Measurements from ENCODE around the gene LGR4.
"Not testable (repeated sequence)": the region's sequence is repeated elsewhere in the genome, so short reads cannot be mapped to it uniquely, and the experiment has no call there.

The LGR4 gene

DNA sequence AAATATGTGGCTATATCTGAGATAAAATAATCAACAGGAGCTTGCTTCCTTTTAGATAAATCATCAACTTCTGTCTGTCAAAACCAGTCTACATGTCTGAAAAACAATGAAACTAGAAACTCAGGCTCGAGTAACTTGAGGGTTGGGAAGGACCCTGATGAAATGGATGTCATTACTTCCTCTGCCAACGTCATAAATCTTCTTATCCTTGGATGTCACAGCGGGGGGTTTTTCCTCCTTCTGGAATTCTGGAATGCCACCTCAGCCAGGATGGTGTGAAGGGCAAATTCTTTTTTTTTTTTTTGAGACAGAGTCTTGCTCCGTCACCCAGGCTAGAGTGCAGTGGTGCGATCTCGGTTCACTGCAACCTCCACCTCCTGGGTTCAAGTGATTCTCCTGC, 13.4 kb downstream of the LGR4 start:
- DNase-seq (ENCODE audit: low spot score): no peak

DNA sequence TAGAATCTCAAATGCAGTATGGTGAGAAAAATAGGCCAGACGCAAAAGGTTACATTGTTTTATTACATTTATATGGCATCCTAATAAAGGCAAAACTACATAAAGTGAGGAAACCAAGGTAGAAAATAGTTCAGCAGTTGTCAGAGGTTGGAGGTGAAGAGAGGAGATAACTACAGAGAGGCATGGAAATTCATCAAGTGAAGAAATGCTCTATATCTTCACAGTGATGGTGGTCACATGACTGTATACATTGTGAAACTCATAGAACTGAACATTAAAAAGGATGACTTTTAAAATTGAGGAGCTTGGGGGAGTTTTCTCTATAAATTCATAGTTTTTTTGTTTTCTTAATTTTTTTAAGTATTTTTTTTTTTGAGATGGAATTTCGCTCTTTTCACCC, 14.4 kb downstream of the LGR4 start:
- DNase-seq (ENCODE audit: low spot score): no peak

DNA sequence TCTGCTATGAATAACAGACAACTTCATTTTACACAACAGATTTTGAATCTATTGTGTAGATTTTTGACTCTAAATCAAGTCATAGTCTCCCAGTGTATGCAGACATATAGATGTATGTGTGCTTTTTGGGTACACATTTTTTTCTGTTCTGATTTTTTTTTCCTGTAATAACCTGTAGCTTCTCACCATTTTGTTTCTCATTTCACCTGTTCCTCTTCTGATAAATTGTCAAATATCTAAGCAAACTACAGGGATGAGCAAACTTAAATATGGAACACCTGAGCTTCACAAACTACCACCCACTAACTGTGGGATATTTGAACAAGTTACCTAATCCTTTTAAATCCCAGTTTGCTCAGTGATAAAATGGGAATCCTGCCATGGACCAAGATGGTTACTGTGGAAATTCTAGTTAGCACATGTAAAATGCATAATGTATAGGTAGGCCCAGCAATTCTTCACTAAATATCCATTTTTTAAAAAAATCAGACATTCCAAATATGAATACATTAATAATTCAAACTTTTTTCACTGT, 15.7 kb downstream of the LGR4 start:
- no peak for DNase-seq (ENCODE audit: low spot score)

DNA sequence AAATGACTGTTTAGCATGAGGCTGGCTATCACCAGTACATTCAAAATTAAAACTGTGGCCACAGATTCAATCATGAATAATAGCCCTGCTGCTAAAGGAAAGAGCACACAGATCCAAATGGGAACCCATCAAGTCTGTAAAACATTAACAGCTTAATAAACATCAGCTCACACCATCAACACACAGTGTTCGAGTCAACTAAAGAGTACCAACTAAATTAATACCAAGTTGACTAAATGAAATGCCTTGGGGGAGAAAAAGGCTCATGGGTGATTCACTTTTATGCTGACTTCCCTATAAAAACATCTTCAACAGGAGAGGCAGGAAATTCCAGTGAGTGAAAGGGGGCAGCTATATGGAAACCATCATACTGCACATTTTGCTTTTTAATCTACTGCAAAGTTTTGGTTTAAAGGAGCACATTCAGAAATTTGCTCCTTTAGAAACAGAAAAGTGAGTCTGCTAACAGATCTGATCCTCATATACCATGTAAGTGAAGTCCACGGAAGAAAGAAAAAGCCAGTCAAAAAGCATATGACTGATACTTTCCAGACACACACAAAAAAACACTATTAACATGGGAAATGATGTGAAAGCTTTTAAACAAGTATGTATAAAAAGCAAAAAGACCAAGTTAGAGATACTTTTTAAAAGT, 16.3 kb downstream of the LGR4 start:
- DNase-seq (ENCODE audit: low spot score): peak; percentile 50

DNA sequence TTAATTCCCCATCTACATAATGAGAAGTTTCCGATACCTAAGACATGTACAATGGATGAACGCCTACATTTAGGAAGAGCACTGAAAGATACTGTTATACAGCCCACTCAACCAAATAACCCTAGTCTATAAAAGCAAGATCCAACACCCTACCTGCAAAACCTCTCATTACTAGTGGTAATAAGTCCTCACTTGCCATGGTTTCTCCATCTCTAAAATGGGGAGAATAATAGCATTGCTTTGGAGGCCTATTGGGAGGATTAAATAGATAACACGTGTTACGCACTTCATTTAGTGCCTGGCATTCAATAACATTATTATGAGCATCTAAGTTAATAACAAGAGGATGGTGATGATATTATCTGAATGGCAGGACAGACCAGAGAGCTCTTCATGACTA, 16.9 kb downstream of the LGR4 start:
- no peak for DNase-seq (ENCODE audit: low spot score)

DNA sequence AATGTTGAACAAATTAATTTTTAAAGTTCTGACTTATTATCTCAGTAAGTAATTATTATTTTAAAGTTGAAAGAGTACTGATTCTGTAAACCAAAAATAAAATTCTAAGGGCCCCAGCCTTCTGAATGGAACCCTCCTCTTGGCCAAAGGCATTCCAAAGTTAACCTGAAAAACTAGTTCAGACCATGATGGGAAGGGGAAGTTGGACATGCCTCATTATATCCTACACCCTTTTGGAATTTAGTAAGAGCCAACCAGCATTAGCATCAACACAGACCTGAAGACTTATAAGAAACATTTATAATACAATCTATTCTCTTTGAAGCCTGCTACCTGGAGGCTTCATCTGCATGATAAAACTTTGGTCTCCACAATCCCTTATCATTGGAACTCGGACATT, 18.9 kb downstream of the LGR4 start:
- no peak for DNase-seq (ENCODE audit: low spot score)

DNA sequence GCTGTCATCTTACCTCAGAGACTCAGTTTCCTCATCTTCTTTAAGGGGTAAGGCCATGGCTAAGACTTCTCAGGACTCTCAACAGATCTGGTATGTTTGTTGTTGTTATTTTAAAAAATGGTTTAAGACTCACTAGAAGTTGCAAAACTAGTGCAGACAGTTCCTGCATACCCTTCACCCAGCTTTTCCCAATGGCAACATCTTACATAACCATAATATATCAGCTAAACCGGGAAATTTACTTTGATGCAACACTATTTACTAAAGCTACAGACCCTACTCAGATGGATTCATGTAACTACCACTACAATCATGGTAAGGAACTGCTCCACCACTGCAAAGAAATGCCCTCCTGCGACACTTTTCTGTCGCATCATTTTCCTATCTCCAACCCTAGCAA, 20.4 kb downstream of the LGR4 start:
- no peak for DNase-seq (ENCODE audit: low spot score)

DNA sequence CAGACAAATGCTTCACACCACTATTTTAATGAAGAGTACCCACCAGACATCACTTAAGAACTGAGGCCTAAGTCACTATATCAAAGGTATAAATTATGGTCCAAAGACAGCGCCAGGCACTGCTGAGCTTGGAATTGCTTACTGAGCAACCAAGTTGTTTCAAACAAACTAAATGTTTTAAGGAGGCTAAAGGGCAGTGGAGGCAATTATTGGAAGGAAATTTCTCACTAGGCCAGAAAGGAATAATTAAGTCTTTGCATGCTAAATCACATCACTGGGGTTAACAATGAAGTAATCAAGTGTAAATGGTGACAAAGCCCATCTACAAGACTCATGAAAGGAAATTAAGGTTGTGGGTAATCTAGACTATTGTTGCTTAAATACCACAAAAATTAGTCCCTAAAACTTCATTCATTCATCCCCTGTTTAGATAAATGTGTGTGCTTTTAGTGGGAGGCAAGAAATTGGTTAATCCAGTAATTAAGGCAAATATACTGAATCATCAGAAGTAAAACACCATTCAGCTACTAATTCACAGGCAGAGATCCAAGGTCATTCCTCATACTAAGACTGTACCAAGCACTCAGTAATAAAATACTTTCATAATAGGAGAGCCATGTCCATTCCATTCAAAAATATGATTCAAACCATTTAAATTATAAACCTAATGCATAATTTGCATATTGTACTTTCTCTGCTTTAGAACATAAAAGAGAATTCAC, 21.2 kb downstream of the LGR4 start:
- DNase-seq (ENCODE audit: low spot score): no peak

DNA sequence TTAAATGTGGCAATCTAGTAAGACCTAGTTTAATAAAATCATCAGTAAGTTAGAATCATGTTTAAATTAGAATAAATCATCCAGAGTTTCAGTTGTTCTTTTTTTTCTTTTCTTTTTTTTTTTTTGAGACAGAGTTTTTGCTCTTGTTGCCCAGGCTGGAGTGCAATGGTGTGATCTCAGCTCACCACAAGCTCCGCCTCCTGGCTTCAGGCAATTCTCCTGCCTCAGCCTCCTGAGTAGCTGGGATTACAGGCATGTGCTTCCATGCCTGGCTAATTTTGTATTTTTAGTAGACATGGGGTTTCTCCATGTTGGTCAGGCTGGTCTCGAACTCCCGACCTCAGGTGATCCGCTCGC, 24.4 kb downstream of the LGR4 start:
- not testable (repeated sequence) for DNase-seq (ENCODE audit: low spot score)

DNA sequence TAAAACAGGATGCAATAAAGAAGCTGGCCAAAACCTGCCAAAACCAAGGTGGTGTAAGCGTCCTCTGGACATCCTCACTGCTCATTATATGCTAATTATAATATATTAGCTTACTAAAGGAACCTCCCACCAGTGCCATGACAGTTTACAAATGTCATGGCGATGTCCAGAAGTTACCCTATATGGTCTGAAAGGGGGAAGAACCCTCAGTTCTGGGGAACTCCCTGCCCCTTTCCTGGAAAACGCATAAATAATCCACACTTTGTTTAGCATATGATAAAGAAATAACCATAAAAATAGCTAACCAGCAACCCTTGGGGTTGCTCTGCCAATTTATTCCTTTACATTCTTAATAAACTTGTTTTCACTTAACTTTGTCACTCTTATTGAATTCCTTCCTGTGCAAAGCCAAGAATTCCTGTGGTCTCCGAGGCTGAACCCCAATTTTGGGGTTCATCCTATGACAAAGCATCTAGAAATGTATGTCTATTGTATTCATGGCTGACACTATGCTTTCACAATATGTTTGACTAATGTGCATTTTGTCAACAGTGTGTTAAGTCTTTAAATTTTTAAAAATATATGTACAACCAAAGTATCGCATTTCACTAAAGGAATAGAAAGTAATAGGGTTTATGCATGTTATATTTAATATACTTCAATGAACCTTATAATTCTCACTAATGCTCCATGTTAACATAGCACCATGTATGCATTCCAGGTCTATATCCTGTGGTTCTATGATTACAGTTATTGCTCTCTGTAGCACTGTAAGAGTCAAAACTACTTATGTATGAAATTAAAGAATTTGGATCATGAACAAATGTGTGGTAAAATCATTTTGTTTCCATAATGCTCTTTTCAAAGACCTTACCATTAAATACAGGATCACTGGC, 25.1 kb downstream of the LGR4 start:
- DNase-seq (ENCODE audit: low spot score): no peak

DNA sequence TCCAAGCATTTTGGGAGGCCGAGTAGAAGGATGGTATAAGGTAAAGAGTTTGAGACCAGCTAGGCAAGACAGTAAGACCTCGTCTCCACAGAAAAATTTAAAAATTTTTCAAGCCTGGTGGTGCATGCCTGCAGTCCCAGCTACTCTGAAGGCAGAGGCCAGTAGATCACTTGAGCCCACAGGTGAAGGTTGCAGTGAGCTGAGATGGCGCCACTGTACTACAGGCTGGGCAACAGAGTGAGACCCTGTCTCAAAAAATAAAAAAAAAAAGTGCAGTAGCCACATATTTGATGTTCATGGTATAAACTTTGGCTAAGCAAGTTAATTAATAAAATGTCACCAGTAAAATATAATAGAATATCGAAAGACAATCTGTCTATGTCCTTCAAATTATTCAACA, 27.0 kb downstream of the LGR4 start:
- no peak for DNase-seq (ENCODE audit: low spot score)

DNA sequence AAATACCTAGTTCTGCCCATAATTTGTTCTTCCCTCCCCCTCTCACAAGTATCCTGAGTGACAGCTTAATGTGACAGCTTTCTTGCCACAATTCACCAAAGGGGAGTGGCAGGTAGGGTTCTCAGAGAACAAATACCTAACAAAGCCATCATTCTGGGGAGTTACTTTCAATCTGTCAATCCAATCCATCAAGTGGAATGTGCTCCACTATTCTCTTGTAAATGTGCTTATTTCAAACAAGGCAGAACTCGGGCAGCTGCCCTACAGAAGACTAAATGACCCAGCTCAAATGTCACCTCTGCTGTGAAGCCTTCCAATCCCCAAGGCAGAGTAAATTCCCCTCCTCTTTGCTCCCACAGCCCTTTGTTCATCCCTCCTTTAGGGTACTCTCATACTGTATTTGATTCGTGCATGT, 27.8 kb downstream of the LGR4 start:
- DNase-seq (ENCODE audit: low spot score): no peak

DNA sequence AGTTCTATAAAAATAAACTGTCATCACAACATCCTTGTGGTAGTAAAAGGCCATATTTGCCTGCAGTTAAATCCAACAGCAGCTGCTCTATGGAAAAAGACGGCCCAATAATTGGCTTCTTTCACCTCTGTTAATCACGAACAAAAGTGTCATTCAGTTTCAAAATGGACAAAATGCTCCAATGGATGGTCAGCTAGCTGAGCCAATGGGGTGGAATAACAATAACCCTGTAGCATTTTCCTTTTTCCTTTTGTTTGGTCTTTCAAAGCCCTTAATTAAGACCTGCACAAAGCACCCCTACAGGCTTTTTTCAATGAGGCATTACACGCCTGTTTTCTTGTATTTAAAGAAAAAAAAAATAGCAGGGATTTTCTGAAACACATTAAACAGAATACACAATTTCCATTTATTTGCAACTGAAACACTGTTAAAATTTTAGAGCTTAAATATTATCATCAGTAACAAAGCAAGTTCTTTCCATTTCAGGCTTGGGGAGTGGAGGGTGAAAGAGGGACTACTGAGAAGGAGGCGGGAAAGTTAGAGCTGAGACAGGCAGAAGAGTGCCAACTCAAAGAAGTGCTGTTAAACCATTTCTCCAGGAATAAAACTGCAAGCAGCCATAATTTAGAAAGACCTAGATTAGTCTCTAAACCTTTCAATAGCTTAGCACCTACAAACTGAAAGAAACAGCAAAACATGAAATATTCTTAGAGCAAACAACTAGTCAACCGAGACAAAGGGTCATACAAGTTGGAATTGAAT, 28.7 kb downstream of the LGR4 start:
- no peak for DNase-seq (ENCODE audit: low spot score)

DNA sequence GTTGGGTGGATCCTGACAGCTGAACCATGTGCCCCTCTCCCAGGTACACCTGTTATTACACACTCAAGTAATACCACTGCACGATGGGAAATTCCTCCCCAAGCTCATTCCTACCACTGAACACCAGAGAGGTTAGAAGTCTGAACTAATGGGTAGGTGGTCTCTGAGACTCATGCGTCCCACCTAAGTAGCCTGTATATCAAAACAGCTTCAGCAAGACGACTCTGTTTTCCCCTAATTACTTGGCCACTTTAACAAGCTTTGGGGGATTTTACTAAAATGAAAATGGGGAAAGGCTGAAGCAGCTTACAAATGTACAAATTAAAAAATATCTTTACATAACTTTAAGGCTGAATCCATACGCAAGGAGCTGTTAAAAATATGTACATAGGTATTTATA, 29.4 kb downstream of the LGR4 start:
- DNase-seq (ENCODE audit: low spot score): no peak

DNA sequence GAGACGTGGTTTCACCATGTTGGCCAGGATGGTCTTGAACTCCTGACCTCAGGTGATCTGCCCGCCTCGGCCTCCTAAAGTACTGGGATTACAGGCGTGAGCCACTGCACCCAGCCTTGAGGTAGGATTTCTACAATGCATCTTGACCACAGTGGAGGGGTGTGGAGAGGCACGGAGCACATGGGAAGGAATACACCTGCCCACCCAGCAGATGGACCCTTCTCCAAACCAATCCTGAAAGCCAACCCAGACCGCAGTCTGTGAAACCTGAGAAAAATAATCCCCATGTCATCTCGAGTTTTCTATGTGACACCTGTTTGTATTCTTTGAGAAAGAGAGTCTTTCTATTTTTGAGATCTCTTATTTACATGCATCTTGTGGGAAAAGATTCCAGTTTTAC, 32.5 kb downstream of the LGR4 start:
- no peak for DNase-seq (ENCODE audit: low spot score)

DNA sequence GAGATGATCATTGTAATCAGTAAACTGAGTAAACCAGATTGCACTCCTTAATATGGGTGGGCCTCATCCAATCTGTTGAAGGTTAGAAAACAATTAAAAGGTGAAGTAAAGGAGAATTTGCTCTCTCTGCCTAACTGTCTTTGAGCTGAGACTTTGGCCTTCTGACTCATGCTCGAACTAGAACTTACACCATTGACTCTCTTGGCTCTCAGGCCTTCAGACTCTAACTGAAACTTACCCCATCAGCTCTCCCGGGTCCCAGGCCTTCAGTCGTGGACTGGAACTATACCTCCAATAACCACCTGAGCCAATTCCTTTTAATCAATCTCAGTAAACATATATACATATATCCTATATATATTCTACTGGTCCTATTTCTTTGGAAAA, 34.0 kb downstream of the LGR4 start:
- DNase-seq (ENCODE audit: low spot score): no peak

DNA sequence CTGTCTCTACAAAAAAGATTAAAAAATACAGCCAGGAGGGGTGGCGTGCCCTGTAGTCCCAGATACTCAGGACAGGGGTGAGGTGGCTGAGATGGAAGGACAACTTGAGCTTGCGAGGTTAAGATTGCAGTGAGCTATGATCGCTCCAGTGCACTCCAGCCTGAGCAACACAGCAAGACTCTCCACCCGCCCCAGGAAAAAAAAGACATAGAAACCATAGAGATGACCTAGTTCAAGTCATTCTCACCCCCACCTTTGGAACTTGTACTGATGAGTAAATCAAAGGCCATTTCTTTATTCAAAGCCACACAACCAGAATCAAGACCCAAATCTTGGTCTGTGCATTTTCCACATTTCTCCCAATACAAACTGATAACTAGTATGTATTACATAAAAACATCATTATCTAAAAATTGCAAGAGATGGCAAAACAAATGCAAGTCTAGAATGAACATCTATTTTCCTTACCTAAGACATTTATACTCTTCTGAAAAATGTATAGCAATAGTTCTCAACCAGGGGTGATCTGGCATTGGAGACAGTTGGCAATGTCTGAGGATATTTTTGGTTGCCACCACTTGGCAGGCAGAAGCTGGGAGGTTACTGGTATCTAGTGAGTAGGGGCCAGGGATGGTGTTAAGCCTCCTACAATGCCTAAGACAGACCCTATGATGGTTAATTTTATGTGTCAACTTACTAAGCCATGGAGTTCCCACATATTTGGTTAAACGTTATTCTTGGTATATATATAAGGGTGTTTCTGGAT, 34.6 kb downstream of the LGR4 start:
- DNase-seq (ENCODE audit: low spot score): no peak

DNA sequence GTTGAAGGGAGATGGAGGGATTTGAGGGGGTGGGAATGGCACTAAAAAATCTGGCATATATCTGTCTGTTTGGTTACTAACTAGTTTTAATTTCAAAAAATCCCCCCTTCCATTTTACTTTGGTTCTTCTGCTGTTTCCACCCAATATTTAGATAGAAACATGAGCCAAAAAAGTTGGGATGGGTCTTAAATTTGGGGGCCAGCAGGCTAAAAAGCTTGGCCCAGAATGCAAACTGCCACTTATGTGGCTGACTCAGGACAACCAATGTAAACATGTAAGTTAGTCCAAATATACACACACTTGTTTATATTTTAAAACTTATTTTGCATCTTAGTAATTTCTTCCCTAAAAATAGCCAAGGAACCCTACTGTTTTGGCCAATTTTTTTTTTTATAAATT, 35.7 kb downstream of the LGR4 start:
- DNase-seq (ENCODE audit: low spot score): no peak

DNA sequence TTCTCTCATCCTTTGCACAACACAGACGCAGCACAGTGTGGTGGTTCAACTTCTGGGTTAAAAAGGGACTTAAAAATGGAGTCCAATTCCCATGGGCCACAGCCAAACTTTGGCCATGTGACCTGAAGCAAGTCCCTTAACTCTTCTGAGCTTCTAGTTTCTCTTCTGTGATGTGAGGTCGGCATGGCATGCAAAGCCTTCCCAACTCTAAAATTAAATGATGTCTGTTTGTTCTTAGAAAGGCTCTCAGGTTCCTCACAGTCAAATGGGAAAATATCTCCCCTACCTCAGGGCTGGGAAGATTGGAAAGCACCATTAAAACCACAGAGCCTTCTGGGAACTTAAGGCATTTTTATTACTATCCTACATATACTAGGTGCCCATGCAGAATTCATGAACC, 38.8 kb downstream of the LGR4 start:
- no peak for DNase-seq (ENCODE audit: low spot score)

DNA sequence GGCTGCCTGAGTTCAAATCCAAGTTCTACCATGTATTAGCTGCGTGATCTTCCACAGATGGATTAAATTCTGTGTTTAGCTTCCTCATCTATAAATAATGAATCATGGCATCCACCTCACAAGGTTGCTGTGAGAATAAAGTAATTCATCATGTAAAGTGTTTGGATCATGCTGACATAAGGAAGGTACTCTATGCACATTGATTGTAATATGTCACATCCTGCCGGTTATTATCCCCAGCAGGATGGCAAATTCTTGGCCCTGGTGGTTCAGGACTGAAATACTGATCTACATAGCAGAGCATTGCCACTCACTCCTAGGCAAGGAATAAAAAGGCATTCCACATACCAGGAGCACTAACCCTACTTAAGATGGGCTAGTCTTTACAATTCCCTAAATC, 40.8 kb downstream of the LGR4 start:
- DNase-seq (ENCODE audit: low spot score): no peak

DNA sequence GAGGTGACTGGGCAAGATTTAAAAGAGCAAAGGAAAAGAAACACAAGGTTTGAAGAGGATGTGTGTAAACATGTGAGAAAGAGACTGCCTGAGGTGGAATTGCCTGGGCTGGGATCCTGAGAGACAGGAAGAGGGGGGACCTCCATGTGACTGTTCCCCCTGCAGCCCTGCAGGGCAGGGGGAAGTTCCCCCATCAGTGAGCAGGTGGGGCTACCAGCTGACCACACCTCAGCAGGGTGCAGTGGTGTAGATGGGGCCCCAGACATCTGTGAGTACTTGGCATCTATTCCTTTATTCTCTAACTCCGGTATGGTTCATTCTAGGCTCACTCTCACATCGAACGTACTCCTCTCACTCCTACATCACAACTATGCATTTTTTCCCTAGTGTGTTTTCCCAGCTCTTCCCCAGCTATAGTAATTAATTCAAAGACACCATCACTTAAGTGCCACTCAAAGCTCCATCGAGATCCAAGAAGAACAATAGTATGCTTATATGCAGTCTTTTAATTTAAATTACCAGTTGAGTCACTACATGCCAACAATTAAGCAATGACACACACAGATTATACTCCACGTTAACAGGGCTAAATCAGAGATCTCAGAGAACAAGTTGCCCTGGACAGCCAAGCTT, 42.7 kb downstream of the LGR4 start:
- DNase-seq (ENCODE audit: low spot score): no peak
